ENCODE data around the gene MAGI2.
A peak's percentile ranks its signal among the peaks of the same experiment; 100 is the strongest.

The MAGI2 gene

DNA sequence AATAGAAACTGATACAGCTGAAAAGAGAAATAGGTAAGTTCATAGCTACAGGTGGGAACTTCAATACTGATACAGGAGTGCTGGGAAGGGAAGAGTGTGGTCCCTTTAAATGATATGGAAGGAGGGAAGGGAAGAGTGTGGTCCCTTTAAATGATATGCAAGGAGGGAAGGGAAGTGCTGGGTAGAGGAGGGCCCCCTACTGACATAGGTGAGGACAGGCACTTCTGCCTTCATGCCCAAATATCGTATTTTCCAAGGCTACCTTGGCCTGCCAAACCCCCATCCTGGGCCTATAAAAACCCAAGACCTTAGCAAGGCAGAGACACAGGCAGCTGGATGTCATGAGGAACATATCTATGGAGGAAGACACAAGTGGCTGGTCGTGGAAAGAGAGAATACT, 92.3 kb downstream of the MAGI2 start:
- TF ChIP-seq, protein P1, sequence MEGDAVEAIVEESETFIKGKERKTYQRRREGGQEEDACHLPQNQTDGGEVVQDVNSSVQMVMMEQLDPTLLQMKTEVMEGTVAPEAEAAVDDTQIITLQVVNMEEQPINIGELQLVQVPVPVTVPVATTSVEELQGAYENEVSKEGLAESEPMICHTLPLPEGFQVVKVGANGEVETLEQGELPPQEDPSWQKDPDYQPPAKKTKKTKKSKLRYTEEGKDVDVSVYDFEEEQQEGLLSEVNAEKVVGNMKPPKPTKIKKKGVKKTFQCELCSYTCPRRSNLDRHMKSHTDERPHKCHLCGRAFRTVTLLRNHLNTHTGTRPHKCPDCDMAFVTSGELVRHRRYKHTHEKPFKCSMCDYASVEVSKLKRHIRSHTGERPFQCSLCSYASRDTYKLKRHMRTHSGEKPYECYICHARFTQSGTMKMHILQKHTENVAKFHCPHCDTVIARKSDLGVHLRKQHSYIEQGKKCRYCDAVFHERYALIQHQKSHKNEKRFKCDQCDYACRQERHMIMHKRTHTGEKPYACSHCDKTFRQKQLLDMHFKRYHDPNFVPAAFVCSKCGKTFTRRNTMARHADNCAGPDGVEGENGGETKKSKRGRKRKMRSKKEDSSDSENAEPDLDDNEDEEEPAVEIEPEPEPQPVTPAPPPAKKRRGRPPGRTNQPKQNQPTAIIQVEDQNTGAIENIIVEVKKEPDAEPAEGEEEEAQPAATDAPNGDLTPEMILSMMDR (conservative IDR thresholded peaks at IDR 0.05; ENCODE audit: low read length) = no peak
- no peak for DNase-seq (ENCODE audit: low read depth)

DNA sequence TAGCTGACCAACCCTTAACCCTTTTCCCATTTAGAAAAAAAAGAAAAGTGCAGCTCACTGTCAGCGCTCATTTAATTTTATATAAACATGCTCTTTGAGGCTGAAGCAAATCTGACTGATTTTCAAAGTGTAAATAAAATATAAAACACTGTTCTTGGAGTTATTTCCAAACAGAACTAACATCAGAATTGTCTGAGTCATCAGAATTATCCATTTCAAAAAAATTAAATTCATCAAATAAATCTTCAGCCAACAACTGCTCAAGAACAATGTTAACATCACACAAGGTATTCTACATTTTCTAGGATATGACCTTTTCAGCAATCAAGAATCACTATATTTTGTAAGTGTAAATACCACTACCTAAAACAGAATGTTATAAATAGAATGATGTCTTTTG, 93.6 kb downstream of the MAGI2 start:
- TF ChIP-seq, protein P1 (conservative IDR thresholded peaks at IDR 0.05; ENCODE audit: low read length) = no peak
- no peak for DNase-seq (ENCODE audit: low read depth)
- no peak overlapping the region for H3K4me3 ChIP-seq (ENCODE audit: low read length)

More for the DNA sequence above, 92.3 kb downstream of the MAGI2 start:
- H3K4me3 ChIP-seq (ENCODE audit: low read length) = no peak overlapping the region

DNA sequence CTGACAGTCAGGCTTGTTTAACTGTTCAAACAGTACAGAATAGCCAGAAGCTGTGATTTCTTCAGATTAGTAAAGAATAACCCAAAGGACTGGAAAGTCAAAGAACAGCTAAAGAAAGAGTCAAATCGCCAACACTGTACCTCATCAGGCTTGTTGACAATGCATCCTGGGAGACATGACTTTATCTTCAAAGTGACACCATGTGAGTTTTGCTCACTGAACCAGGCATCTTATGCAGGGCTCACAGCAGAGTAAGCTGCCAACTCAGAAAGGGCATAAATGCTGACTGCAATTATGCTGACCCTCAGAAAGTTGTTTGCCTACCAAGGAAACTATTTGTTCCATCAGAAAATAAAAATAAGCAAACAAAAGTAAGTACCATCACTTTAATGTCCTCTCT, 96.4 kb downstream of the MAGI2 start:
- DNase-seq (ENCODE audit: low read depth) = no peak
- no peak overlapping the region for H3K4me3 ChIP-seq (ENCODE audit: low read length)
- TF ChIP-seq, protein P1 (conservative IDR thresholded peaks at IDR 0.05; ENCODE audit: low read length) = no peak

DNA sequence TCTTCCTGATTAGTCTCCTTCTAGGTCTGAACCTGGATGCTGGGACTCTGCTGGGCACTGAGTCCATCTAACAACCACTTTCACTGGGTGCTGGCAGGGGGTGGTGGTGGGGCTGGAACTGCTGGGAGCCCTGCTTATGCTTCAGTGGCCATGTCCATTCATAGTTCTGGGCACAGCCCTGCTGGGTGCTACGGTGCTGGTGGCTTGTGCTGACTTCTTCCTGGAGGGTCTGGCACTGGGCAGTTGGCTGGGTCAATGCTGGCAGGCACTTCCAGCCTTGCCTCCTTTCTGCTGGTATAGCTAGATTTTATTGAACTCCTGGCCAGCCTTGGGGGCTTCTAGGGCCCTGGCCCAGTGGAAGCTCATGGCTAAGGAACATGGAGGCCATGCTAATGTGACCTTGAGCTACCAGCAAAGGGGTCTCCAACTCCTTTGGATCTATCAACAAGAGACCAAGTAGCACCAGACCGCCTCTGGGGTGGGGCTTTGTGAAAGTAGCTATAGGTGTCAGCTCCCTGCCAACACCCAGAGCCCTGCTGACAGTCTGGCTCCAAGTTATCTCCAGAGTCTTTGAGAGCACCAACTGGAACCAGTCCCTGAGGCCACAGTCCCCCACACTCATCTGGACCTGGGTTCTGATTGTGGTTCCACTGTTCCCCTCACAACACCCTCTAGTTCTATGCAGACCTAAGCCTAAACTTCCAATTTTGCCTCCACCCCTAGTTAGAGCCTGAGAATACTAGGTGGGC, 99.6 kb downstream of the MAGI2 start:
- TF ChIP-seq, protein P1 (conservative IDR thresholded peaks at IDR 0.05; ENCODE audit: low read length) = no peak
- H3K4me3 ChIP-seq (ENCODE audit: low read length) = no peak overlapping the region
- no peak for DNase-seq (ENCODE audit: low read depth)

DNA sequence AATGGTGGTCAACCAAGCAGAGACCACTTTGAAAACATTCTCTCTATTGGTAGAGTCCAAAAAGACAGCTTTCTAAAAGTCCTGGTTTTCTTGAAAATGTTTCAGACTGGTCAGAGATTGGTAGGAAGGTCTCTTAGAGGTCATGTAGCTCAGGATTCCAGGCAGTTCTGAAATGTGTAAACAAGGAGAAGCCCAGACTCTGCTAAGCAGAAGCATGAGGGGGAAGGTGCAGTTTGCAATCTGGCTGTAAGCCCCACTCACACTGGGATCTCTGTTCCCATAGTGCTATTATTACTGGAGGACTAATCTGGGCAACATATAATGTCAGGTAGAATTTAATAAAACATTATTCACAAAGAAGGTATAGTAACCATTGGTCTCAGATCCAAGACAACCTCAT, 101.1 kb downstream of the MAGI2 start:
- TF ChIP-seq, protein P1 (conservative IDR thresholded peaks at IDR 0.05; ENCODE audit: low read length) = no peak
- H3K4me3 ChIP-seq (ENCODE audit: low read length) = no peak overlapping the region
- peak; percentile 13 for DNase-seq (ENCODE audit: low read depth)

DNA sequence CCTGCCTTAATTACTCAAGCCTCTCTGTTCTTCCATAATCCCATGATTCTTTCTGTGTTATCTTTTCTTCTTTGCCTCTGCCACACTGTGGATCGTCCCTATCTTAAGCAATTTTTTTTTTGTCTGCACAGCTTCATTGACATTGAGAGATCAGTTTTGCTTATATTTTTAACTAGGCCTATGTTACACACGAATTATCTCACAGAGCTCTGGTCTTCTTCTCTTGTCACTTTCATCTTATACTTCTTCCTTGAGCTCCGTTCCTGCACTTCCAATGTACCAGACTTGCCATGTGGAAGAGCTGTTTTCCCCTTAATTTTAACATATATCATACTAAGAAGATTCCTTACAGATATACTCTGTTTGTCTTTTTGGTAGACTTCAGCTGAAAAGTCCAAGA, 106.1 kb downstream of the MAGI2 start:
- no peak overlapping the region for H3K4me3 ChIP-seq (ENCODE audit: low read length)
- DNase-seq (ENCODE audit: low read depth) = no peak
- TF ChIP-seq, protein P1 (conservative IDR thresholded peaks at IDR 0.05; ENCODE audit: low read length) = no peak

DNA sequence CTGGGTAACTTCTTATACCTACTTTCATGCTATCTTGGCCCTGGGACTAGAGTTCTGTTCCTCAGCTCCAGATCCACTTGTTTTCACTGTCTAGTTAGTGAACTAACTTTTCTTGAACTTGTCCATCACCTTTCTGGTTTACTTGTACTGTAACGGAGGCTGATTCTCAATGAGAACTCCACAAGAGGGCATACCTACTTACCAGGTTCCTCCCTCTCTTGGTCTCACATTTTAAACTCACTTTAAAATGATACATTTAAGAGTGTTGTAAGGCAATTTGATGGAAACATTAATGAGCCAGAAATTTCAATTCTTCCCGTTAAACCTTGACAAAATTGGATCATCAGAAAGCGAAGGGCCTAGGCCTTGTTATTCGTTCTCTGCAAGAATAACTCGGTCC, 111.6 kb downstream of the MAGI2 start:
- TF ChIP-seq, protein P1 (conservative IDR thresholded peaks at IDR 0.05; ENCODE audit: low read length) = no peak
- no peak overlapping the region for H3K4me3 ChIP-seq (ENCODE audit: low read length)
- no peak for DNase-seq (ENCODE audit: low read depth)
